Activated T-cell treated with anti-CD3 and anti-CD28 coated beads, Interleukin-2, amount 50 U/mL, for 24 hours (primary cell): ENCODE data around the gene MAPKAPK5.

ENCODE experiments used
- DNase-seq: peaks from one replicate; pipeline ENCODE4 v3.0.0-alpha.2; 2020
- H3K27ac Mint-ChIP-seq: 2 replicates; pipeline ENCODE4 v1.8.0; 2020; ENCODE audit warnings: mild to moderate bottlenecking, mixed read lengths
- H3K27me3 Mint-ChIP-seq: 2 replicates; pipeline ENCODE4 v1.8.0; 2020; ENCODE audit warnings: mixed read lengths
- H3K36me3 Mint-ChIP-seq: 2 replicates; pipeline ENCODE4 v1.8.0; 2020; ENCODE audit warnings: low read depth, mixed read lengths
- H3K4me1 Mint-ChIP-seq: 2 replicates; pipeline ENCODE4 v1.8.0; 2020; ENCODE audit warnings: low read depth, mixed read lengths
- H3K4me3 Mint-ChIP-seq: 2 replicates; pipeline ENCODE4 v1.8.0; 2020; ENCODE audit warnings: mild to moderate bottlenecking, moderate library complexity, mixed read lengths
- H3K9me3 Mint-ChIP-seq: 2 replicates; pipeline ENCODE4 v1.8.0; 2020; ENCODE audit warnings: mixed read lengths

Gene MAPKAPK5

DNA sequence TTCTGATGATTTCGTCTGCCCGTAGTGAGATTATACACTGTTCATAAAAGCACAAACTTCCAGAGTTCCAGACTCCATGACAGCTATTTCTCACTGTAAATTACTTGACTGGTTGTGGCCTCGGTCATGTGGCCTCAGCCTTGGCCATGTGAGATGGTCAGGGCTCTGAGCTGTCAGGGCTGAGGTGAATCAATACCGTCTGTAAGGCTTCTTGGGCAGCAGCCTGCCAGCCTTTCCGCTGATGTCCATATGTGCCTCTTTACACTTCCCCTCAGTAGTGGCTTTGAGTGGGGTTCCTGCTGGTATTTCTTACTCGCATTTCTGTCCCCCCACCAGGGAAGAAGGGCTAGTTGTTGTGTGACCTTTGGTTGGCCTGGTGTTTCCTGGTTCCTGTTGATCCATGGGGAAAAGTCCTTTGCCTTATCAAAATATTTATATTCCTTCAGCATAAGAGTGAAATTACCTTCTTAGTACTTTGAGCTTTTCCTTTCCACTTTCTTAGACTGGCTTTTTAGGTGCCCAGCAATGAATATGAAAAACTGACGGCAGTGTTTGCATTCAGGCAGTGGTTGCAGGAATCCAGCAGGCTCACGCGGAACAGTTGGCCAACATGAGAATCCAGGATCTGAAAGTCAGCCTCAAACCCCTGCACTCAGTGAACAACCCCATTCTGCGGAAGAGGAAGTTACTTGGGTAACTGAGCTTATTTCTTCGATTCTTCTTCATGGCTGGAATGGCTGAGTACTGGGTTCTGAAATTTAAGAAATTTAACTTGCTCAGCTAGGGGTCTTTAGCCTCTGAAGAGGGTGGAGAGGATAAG lies 46.1 kb downstream of the MAPKAPK5 start:
- Mint-ChIP-seq H3K4me3 (no peak overlapping the region), H3K9me3 (no peaks in the 10 kb centered on the region), H3K27me3 (no peaks in the 10 kb centered on the region), H3K27ac (peak overlapping the region; percentile 22), H3K4me1 (no peaks in the 10 kb centered on the region), H3K36me3 (peaks cover 94% of the 10 kb centered on the region)
- DNase-seq, result no peak

- no peak overlapping the region for H3K27ac Mint-ChIP-seq
- no peak for DNase-seq
- H3K4me3 Mint-ChIP-seq, result no peak overlapping the region
- no peaks in the 10 kb centered on the region for H3K4me1 Mint-ChIP-seq
- no peaks in the 10 kb centered on the region for H3K9me3 Mint-ChIP-seq
- H3K27me3 Mint-ChIP-seq, result no peaks in the 10 kb centered on the region
- peaks cover 86% of the 10 kb centered on the region for H3K36me3 Mint-ChIP-seq
These were observed 51.3 kb downstream of the MAPKAPK5 start for GRCh38 chr12:111893287-111893686.

- Mint-ChIP-seq H3K9me3 (no peaks in the 10 kb centered on the region), H3K4me3 (no peak overlapping the region), H3K4me1 (no peaks in the 10 kb centered on the region), H3K27ac (no peak overlapping the region), H3K27me3 (no peaks in the 10 kb centered on the region), H3K36me3 (peaks cover 86% of the 10 kb centered on the region)
- no peak for DNase-seq
These were observed 52.5 kb downstream of the MAPKAPK5 start for GRCh38 chr12:111894556-111894955.

DNA sequence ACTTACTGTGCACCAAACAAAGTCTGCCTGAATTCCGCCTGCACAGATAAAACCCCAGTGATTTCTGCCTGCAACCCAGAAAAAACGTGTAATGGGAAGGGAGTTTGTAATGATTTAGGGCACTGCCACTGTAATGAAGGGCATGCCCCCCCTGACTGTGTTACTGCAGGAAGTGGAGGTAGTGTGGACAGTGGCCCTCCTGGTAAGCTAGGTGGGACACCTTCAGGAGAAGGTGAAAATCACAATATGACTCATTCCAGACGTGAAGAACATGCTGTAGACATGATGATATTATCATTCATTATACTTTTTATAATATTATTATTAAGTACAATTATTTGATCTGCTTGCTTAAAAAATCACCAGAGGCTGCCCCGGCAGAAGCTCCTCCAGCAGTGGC lies 59.2 kb downstream of the MAPKAPK5 start:
- H3K27me3 Mint-ChIP-seq, result no peaks in the 10 kb centered on the region

GRCh38 chr12:111904446-111904975 lies 62.5 kb downstream of the MAPKAPK5 start:
- Mint-ChIP-seq H3K27me3 (no peaks in the 10 kb centered on the region), H3K27ac (peak overlapping the region; percentile 40), H3K4me3 (no peak overlapping the region), H3K36me3 (peaks cover 70% of the 10 kb centered on the region), H3K9me3 (peaks cover 14% of the 10 kb centered on the region), H3K4me1 (peaks cover 2% of the 10 kb centered on the region)
- no peak for DNase-seq

More for the DNA sequence above, 59.2 kb downstream of the MAPKAPK5 start:
- Mint-ChIP-seq H3K9me3 (peaks cover 3% of the 10 kb centered on the region), H3K4me1 (peaks cover 2% of the 10 kb centered on the region), H3K27ac (no peak overlapping the region), H3K4me3 (no peak overlapping the region), H3K36me3 (peaks cover 77% of the 10 kb centered on the region)
- DNase-seq, result no peak

DNA sequence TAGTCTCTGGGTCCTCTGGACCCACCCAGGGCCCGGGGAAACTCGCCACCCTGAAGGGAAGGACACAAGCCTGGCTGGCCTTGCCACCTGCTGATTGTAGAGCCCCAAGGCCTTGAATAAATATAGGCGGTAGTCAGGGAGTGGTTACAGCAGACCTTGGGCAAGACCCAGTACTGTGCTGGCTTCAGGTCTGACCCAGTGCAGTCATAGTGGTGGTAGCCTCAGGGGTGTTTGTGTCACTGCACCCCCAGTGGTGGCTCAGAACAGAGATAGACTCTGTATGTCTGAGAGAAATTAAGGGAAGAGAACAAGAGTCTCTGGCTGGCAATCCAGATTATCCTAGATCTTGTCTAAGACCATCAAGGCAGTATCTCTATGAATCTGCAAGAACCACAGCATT lies 63.5 kb downstream of the MAPKAPK5 start:
- H3K36me3 Mint-ChIP-seq, result peaks cover 67% of the 10 kb centered on the region
- no peak overlapping the region for H3K4me3 Mint-ChIP-seq
- peaks cover 4% of the 10 kb centered on the region for H3K4me1 Mint-ChIP-seq
- H3K27me3 Mint-ChIP-seq, result no peaks in the 10 kb centered on the region
- peaks cover 19% of the 10 kb centered on the region for H3K9me3 Mint-ChIP-seq
- DNase-seq, result no peak
- no peak overlapping the region for H3K27ac Mint-ChIP-seq

DNA sequence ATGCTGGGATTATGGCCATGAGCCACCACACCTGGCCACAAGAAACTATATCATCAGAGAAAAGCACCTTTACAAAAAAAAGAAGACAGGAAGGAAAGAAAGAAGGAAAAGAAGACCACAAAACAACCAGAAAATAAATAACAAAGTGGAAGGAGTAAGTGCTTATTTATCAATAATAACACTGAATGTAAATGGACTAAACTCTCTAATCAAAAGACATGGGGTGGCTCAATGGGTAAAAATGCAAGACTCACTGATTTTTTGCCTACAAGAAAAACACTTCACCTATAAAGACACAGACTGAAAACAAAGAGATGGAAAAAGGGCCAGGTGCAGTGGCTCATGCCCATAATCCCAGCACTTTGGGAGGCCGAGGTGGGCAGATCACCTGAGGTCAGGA lies 65.7 kb downstream of the MAPKAPK5 start:
- no peak overlapping the region for H3K27ac Mint-ChIP-seq
- DNase-seq, result no peak
- H3K4me1 Mint-ChIP-seq, result peaks cover 3% of the 10 kb centered on the region
- no peak overlapping the region for H3K4me3 Mint-ChIP-seq
- no peaks in the 10 kb centered on the region for H3K27me3 Mint-ChIP-seq
- peaks cover 19% of the 10 kb centered on the region for H3K9me3 Mint-ChIP-seq
- H3K36me3 Mint-ChIP-seq, result peaks cover 57% of the 10 kb centered on the region

GRCh38 chr12:111925171-111925570 lies 83.1 kb downstream of the MAPKAPK5 start:
- Mint-ChIP-seq H3K4me1 (no peaks in the 10 kb centered on the region), H3K27ac (no peak overlapping the region), H3K27me3 (no peaks in the 10 kb centered on the region), H3K4me3 (no peak overlapping the region), H3K36me3 (no peaks in the 10 kb centered on the region), H3K9me3 (no peaks in the 10 kb centered on the region)
- DNase-seq, result no peak

- H3K36me3 Mint-ChIP-seq, result peaks cover 4% of the 10 kb centered on the region
- no peaks in the 10 kb centered on the region for H3K27me3 Mint-ChIP-seq
- H3K9me3 Mint-ChIP-seq, result no peaks in the 10 kb centered on the region
- H3K4me3 Mint-ChIP-seq, result no peak overlapping the region
- DNase-seq, result no peak
- H3K27ac Mint-ChIP-seq, result no peak overlapping the region
- no peaks in the 10 kb centered on the region for H3K4me1 Mint-ChIP-seq
These were observed 84.6 kb downstream of the MAPKAPK5 start for GRCh38 chr12:111926631-111927030.

- H3K27ac Mint-ChIP-seq, result no peak overlapping the region
- peaks cover 9% of the 10 kb centered on the region for H3K36me3 Mint-ChIP-seq
- H3K9me3 Mint-ChIP-seq, result no peaks in the 10 kb centered on the region
- H3K4me3 Mint-ChIP-seq, result no peak overlapping the region
- no peak for DNase-seq
- H3K27me3 Mint-ChIP-seq, result no peaks in the 10 kb centered on the region
- no peaks in the 10 kb centered on the region for H3K4me1 Mint-ChIP-seq
These were observed 85.3 kb downstream of the MAPKAPK5 start for GRCh38 chr12:111927346-111927745.

- no peak overlapping the region for H3K27ac Mint-ChIP-seq
- no peak for DNase-seq
- peaks cover 18% of the 10 kb centered on the region for H3K36me3 Mint-ChIP-seq
- H3K4me3 Mint-ChIP-seq, result no peak overlapping the region
- no peaks in the 10 kb centered on the region for H3K27me3 Mint-ChIP-seq
- H3K4me1 Mint-ChIP-seq, result peaks cover 2% of the 10 kb centered on the region
- H3K9me3 Mint-ChIP-seq, result no peaks in the 10 kb centered on the region
These were observed 90.2 kb downstream of the MAPKAPK5 start for GRCh38 chr12:111932241-111932640.

- H3K4me3 Mint-ChIP-seq, result no peak overlapping the region
- H3K36me3 Mint-ChIP-seq, result peaks cover 15% of the 10 kb centered on the region
- DNase-seq, result no peak
- H3K27me3 Mint-ChIP-seq, result no peaks in the 10 kb centered on the region
- H3K27ac Mint-ChIP-seq, result no peak overlapping the region
- H3K9me3 Mint-ChIP-seq, result no peaks in the 10 kb centered on the region
- peaks cover 3% of the 10 kb centered on the region for H3K4me1 Mint-ChIP-seq
These were observed 94.8 kb downstream of the MAPKAPK5 start for GRCh38 chr12:111936869-111937268.

GRCh38 chr12:111937429-111937828 lies 95.4 kb downstream of the MAPKAPK5 start:
- no peak overlapping the region for H3K27ac Mint-ChIP-seq
- H3K4me1 Mint-ChIP-seq, result peaks cover 4% of the 10 kb centered on the region
- no peak overlapping the region for H3K4me3 Mint-ChIP-seq
- DNase-seq, result no peak
- no peaks in the 10 kb centered on the region for H3K27me3 Mint-ChIP-seq
- peaks cover 13% of the 10 kb centered on the region for H3K36me3 Mint-ChIP-seq
- H3K9me3 Mint-ChIP-seq, result no peaks in the 10 kb centered on the region

DNA sequence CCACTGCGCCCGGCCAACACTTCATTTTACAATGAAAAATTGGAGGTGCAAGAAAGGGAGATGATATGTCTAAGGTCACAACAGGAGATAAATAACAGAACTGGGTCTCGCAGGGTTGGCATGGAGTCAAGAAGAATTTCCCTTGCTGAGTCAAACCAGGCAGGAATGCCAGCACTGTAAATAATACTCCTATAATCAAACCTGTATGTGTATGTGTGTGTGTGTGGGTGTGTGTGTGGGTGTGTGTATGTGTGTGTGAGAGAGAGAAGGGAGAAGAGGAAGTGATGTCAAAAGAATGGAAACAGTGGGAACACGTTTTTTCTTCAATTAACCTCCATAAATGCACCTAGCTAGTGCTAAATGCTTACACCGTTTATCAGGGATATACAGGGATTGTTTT lies 100.5 kb downstream of the MAPKAPK5 start:
- no peak for DNase-seq
- Mint-ChIP-seq H3K27ac (peak overlapping the region; percentile 62), H3K36me3 (peaks cover 2% of the 10 kb centered on the region), H3K9me3 (no peaks in the 10 kb centered on the region), H3K4me1 (peaks cover 23% of the 10 kb centered on the region), H3K27me3 (no peaks in the 10 kb centered on the region), H3K4me3 (no peak overlapping the region)

DNA sequence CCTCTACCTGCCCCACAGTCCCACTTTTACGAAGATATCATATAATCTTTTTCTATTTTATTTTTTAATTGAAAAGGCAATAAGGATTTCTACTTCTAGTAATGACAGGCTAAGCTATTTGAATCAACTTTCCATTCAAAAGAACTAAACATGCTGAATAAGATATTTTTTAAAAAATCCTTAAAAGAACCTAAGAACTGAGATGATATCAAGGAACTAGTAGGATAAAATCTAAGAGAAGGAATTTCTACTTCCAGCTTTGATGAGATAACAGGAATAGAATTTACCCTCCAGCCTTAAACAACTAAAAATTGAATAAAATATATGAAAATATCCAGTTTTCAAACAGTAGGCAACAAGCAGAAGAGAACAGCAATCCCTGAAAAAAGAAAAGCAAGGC lies 101.9 kb downstream of the MAPKAPK5 start:
- no peaks in the 10 kb centered on the region for H3K9me3 Mint-ChIP-seq

More for the DNA sequence above, 101.9 kb downstream of the MAPKAPK5 start:
- Mint-ChIP-seq H3K4me3 (no peak overlapping the region), H3K36me3 (no peaks in the 10 kb centered on the region), H3K27ac (no peak overlapping the region), H3K27me3 (no peaks in the 10 kb centered on the region), H3K4me1 (peaks cover 23% of the 10 kb centered on the region)
- DNase-seq, result no peak
